Measurements from ENCODE around the gene EXOC7.

EXOC7 gene

GRCh38 chr17:76138234-76138895 is 34.8 kb upstream of the EXOC7 start:
- DNase-seq = no peak

- DNase-seq = no peak
These were observed 34.0 kb upstream of the EXOC7 start for GRCh38 chr17:76137351-76138233.

GRCh38 chr17:76137001-76137350 is 33.4 kb upstream of the EXOC7 start:
- no peak for DNase-seq

GRCh38 chr17:76136276-76137000 is 32.9 kb upstream of the EXOC7 start:
- no peak for DNase-seq

- no peak for DNase-seq
These were observed 32.2 kb upstream of the EXOC7 start for GRCh38 chr17:76135810-76136188.

- no peak for DNase-seq
These were observed 31.6 kb upstream of the EXOC7 start for GRCh38 chr17:76134911-76135809.

- no peak for DNase-seq
These were observed 29.2 kb upstream of the EXOC7 start for GRCh38 chr17:76132574-76133338.

GRCh38 chr17:76131692-76132573 is 28.3 kb upstream of the EXOC7 start:
- no peak for DNase-seq

- no peak for DNase-seq
These were observed 27.6 kb upstream of the EXOC7 start for GRCh38 chr17:76131051-76131691.

GRCh38 chr17:76130473-76130872 is 26.9 kb upstream of the EXOC7 start:
- DNase-seq = no peak

GRCh38 chr17:76125922-76126321 is 22.3 kb upstream of the EXOC7 start:
- DNase-seq = no peak

GRCh38 chr17:76125391-76125675 is 21.7 kb upstream of the EXOC7 start:
- no peak for DNase-seq

- DNase-seq = no peak
These were observed 21.2 kb upstream of the EXOC7 start for GRCh38 chr17:76124582-76125390.

GRCh38 chr17:76123749-76124581 is 20.4 kb upstream of the EXOC7 start:
- DNase-seq = no peak

- no peak for DNase-seq
These were observed 19.6 kb upstream of the EXOC7 start for GRCh38 chr17:76123191-76123499.

GRCh38 chr17:76122431-76123190 is 19.0 kb upstream of the EXOC7 start:
- DNase-seq = no peak

- DNase-seq = peak; percentile 45
These were observed 18.4 kb upstream of the EXOC7 start for GRCh38 chr17:76121932-76122430.

GRCh38 chr17:76120658-76121008 is 17.0 kb upstream of the EXOC7 start:
- DNase-seq = no peak

Measured in activated CD4-positive, alpha-beta T cell treated with anti-CD3 and anti-CD28 coated beads for 48 hours (primary cell).